ENCODE measurements around the gene PLA2G6.
"Not testable (repeated sequence)": the region's sequence is repeated elsewhere in the genome, so short reads cannot be mapped to it uniquely, and the experiment has no call there.

Gene PLA2G6

DNA sequence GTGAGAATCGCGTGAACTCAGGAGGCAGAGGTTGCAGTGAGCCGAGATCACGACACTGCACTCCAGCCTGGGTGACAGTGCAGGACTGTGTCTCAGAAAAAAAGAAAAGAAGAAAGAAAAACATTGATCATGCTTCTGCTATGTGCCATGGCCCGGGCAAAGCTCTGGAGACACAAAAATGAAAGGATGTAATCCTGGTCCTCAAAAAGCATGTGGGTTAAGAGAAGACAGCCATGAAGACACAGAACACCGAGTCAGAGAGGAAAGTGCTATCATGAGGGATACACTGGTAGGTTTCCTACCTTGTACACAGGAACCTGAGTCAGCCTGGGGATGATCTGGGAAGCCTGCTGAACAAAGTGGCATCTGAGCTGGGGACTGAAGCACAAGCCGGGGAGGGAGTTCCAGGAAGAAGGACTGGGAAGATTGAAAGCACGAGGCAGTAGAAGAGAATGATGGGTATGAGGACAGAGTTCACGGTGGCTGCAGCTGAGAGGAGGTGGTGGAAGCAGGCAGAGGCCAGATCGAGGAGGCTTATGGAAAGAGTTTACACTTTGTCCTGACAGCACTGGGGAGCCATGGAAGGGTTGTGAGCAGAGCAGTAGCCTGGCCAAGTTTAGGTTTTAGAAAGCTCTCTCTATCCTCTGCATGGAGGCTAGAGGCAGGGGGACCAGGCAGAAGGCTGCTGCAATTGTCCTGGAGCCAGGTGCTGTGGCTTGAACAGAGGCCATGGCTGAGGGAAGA is 10.3 kb upstream of the PLA2G6 start:
- no peak for DNase-seq (ENCODE audit: low read depth, low spot score)

DNA sequence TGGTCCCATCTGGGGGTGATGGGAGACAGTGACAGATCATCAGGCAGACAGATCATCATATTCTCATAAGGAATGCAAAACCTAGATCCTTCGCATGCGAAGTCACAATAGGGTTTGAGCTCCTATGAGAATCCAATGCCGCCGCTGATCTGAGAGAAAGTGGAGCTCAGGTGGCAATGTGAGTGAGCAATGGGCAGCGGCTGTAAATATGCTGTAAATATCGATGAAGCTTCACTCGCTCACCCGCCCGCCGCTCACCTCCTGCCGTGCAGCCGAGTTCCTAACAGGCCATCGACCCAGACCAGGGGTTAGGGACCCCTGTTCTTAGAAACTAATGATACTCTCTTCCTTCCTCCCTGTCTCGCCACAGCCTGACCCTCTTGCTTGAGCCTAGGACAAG is 9.4 kb upstream of the PLA2G6 start:
- no peak for DNase-seq (ENCODE audit: low read depth, low spot score)

GRCh38 chr22:38190581-38190980 is 9.0 kb upstream of the PLA2G6 start:
- DNase-seq (ENCODE audit: low read depth, low spot score) = no peak

GRCh38 chr22:38189104-38189503 is 7.5 kb upstream of the PLA2G6 start:
- no peak for DNase-seq (ENCODE audit: low read depth, low spot score)

GRCh38 chr22:38187413-38188212 is 6.0 kb upstream of the PLA2G6 start:
- no peak for DNase-seq (ENCODE audit: low read depth, low spot score)

- DNase-seq (ENCODE audit: low read depth, low spot score) = no peak
Measured at GRCh38 chr22:38186429-38186828, 4.8 kb upstream of the PLA2G6 start.

DNA sequence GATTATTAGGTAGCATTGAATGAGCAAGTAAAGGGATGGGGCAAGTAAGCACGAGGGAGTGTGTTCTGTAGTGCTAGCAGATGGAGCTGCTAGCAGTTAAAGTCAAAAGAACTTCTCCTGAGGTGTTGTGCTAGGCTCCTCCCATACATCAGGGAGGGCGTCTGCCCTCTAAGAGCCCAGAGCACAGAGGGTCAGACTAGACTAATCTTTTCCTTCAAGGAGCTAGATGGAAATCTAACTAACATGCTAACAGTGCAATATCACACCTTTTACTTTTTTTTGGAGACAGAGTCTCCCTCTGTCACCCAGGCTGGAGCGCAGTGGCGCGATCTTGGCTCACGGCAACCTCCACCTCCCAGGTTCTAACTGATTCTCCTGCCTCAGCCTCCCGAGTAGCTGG is 3.2 kb upstream of the PLA2G6 start:
- no peak for DNase-seq (ENCODE audit: low read depth, low spot score)

GRCh38 chr22:38180841-38181452 is 683 bp downstream of the PLA2G6 start:
- no peak for DNase-seq (ENCODE audit: low read depth, low spot score)

- DNase-seq (ENCODE audit: low read depth, low spot score) = not testable (repeated sequence)
Measured at GRCh38 chr22:38178605-38178937, 3.1 kb downstream of the PLA2G6 start.

GRCh38 chr22:38177926-38178604 is 3.6 kb downstream of the PLA2G6 start:
- DNase-seq (ENCODE audit: low read depth, low spot score) = no peak

DNA sequence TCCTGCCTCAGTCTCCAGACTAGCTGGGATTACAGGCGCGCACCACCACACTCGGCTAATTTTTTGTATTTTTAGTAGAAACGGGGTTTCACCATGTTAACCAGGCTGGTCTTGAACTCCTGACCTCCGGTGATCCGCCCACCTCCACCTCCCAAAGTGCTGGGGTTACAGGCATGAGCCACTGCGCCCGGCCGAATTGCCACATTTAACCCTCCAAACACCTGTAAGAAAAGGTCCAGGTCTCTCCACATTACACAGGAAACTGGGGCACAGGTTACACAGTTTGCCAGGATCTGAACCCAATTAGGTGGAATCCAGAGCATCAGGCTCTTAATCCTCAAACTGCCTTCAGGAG is 4.1 kb downstream of the PLA2G6 start:
- DNase-seq (ENCODE audit: low read depth, low spot score) = not testable (repeated sequence)

GRCh38 chr22:38177044-38177443 is 4.6 kb downstream of the PLA2G6 start:
- no peak for DNase-seq (ENCODE audit: low read depth, low spot score)

- DNase-seq (ENCODE audit: low read depth, low spot score) = no peak
Measured at GRCh38 chr22:38176170-38176741, 5.4 kb downstream of the PLA2G6 start.

DNA sequence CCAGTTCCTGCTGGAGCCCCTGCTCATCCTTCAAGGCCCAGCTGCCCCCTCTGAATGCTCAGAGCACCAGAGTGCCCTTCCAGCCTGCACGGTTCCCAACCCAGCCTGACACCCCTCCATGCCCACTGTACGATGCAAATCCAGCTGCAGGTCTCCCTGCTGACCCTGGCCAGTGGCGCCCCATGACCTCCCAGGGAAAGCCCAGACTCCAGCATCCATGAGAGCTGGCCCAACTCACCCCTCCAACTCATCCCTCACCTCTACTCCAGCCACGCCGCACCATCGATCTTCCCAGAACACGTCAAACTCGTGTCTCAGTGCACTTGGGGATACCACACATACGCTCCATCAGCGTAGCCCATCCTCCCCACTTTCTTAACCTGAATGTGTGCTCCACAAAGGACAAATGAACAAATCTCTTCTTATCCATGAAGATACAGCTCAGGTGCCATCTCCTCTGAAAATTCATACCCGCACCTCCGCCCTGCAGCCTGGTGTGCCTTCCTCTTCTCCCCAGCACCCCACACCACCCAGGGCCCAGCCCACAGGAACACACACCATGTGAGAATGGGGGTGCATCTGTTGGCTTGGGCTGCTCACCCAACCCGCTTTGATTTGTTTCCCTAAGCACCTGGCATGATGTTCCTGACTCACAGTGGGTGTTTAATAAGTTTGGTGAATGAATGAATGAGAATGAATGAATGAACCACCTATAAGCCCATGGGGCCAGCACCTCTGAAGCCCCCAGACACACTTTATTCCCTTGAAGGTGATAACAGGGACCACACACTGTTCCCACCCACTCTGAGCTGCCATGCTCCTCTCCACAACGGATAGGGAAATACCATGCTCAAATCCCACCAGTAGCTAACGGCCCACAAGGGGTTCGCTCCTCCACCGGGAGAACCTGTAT is 6.2 kb downstream of the PLA2G6 start:
- no peak for DNase-seq (ENCODE audit: low read depth, low spot score)

GRCh38 chr22:38174626-38175025 is 7.0 kb downstream of the PLA2G6 start:
- no peak for DNase-seq (ENCODE audit: low read depth, low spot score)

GRCh38 chr22:38173641-38173906 is 8.1 kb downstream of the PLA2G6 start:
- no peak for DNase-seq (ENCODE audit: low read depth, low spot score)

GRCh38 chr22:38172832-38173640 is 8.6 kb downstream of the PLA2G6 start:
- no peak for DNase-seq (ENCODE audit: low read depth, low spot score)

GRCh38 chr22:38171927-38172831 is 9.5 kb downstream of the PLA2G6 start:
- DNase-seq (ENCODE audit: low read depth, low spot score) = no peak

DNA sequence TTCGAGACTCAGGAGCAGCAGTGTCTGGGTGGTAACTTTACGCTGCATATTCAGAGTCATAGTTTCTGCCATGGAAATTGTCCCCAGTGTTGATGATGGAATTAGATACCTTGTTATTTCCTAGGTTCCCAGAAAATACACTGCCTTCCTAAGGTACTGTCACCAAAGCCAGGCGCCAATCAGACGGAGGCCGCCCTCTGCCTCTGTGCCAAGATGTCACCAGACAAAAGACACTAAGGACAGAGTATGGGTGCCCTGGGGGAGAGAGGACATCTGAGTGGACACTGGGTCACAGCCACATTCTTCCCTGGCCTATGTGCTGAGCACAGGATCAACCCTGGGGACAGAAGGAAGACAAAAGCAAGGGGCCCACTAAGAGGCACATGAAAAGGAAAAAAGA is 11.2 kb downstream of the PLA2G6 start:
- no peak for DNase-seq (ENCODE audit: low read depth, low spot score)
